SU-DHL-6 (cell line): ENCODE results near the gene TJP2.

ENCODE experiments used
- H2AFZ ChIP-seq: fragments of 200-600 bp; sonication (generic); 2 replicates; pipeline ENCODE4 v1.6.1; 2014; ENCODE audit warnings: low read depth, mild to moderate bottlenecking, moderate library complexity, mixed read lengths, antibody characterized with exemption, low read length; ENCODE audit not compliant: severe bottlenecking
- H3F3A ChIP-seq: fragments of 200-600 bp; shearing (Covaris generic); 2 replicates; pipeline ENCODE4 v1.6.0; 2016; ENCODE audit warnings: antibody characterized with exemption, mild to moderate bottlenecking; ENCODE audit not compliant: insufficient read depth
- H3K27ac ChIP-seq: fragments of 200-600 bp; sonication (generic); 2 replicates; pipeline ENCODE4 v1.5.1; 2016; ENCODE audit warnings: low read depth, mild to moderate bottlenecking, low read length, moderate library complexity, mixed read lengths
- H3K27me3 ChIP-seq: fragments of 200-600 bp; sonication (generic), shearing (Covaris generic); 2 replicates; pipeline ENCODE4 v1.6.0; 2014; ENCODE audit warnings: mild to moderate bottlenecking, low read length
- H3K36me3 ChIP-seq: fragments of 200-600 bp; sonication (generic); 2 replicates; pipeline ENCODE4 v1.6.1; 2014; ENCODE audit warnings: mild to moderate bottlenecking, low read length, mixed read lengths
- H3K4me2 ChIP-seq: fragments of 300-600, 200-600 bp; shearing (Covaris generic), sonication (generic); 2 replicates; pipeline ENCODE4 v1.6.0; 2014; ENCODE audit warnings: low read length, low read depth, mild to moderate bottlenecking; ENCODE audit not compliant: poor library complexity, severe bottlenecking
- H3K4me3 ChIP-seq: fragments of 200-600 bp; sonication (generic); 2 replicates; pipeline ENCODE4 v1.5.1; 2014; ENCODE audit warnings: antibody characterized with exemption, low read length, mild to moderate bottlenecking, mixed read lengths; ENCODE audit not compliant: insufficient read depth, poor library complexity, severe bottlenecking
- H3K79me2 ChIP-seq: fragments of 200-600 bp; sonication (generic); 2 replicates; pipeline ENCODE4 v1.6.1; 2014; ENCODE audit warnings: mild to moderate bottlenecking, low read length, moderate library complexity; ENCODE audit not compliant: insufficient read depth
- H3K9ac ChIP-seq: fragments of 200-600 bp; sonication (generic); 2 replicates; pipeline ENCODE4 v1.7.0; 2014; ENCODE audit warnings: mild to moderate bottlenecking, low read length
- H3K9me2 ChIP-seq: fragments of 200-600 bp; sonication (generic); replicated peaks from 2 replicates; pipeline ENCODE4 v1.6.1; 2014; ENCODE audit warnings: low read length; ENCODE audit not compliant: insufficient read depth
- H3K9me3 ChIP-seq: fragments of 200-600 bp; sonication (generic); 2 replicates; pipeline ENCODE4 v1.6.1; 2014; ENCODE audit warnings: low read length, mixed read lengths; ENCODE audit not compliant: insufficient read depth
- H4K20me1 ChIP-seq: fragments of 200-600 bp; sonication (generic); 2 replicates; pipeline ENCODE4 v1.6.1; 2014; ENCODE audit warnings: low read depth, mild to moderate bottlenecking, antibody characterized with exemption, low read length, moderate library complexity, mixed read lengths
- CTCF ChIP-seq: fragments of 200-600 bp; sonication (generic); IDR thresholded peaks from one replicate; pipeline ENCODE4 v1.5.1; 2017; ENCODE audit warnings: antibody characterized with exemption, mild to moderate bottlenecking, low read length, moderate library complexity; ENCODE audit not compliant: insufficient read depth, poor library complexity, severe bottlenecking
- EZH2phosphoT487 ChIP-seq: fragments of 200-600 bp; sonication (generic), shearing (Covaris generic); conservative IDR thresholded peaks from 2 replicates; pipeline ENCODE4 v1.6.1; 2018; ENCODE audit warnings: mild to moderate bottlenecking, antibody characterized with exemption, low read length, moderate library complexity, mixed read lengths

Gene TJP2

GRCh38 chr9:69199769-69200470 is 25.8 kb downstream of the TJP2 start:
- Histone ChIP-seq H3K4me3 (no peak overlapping the region), H3K9me3 (no peaks in the 10 kb centered on the region), H3K27me3 (no peaks in the 10 kb centered on the region), H3K27ac (no peak overlapping the region), H3F3A (no peaks in the 10 kb centered on the region), H3K9ac (no peak overlapping the region), H4K20me1 (no peaks in the 10 kb centered on the region), H3K36me3 (no peaks in the 10 kb centered on the region), H3K9me2 (no peaks in the 10 kb centered on the region), H3K79me2 (no peaks in the 10 kb centered on the region), H3K4me2 (no peak overlapping the region), H2AFZ (no peak overlapping the region)
- no peak for TF ChIP-seq EZH2phosphoT487
- no peak for TF ChIP-seq CTCF

GRCh38 chr9:69202556-69202955 is 28.5 kb downstream of the TJP2 start:
- Histone ChIP-seq H4K20me1 (no peaks in the 10 kb centered on the region), H3K9me3 (no peaks in the 10 kb centered on the region), H3K27me3 (no peaks in the 10 kb centered on the region), H3K4me3 (no peak overlapping the region), H3F3A (no peaks in the 10 kb centered on the region), H3K4me2 (no peak overlapping the region), H2AFZ (no peak overlapping the region), H3K9ac (no peak overlapping the region), H3K9me2 (no peaks in the 10 kb centered on the region), H3K79me2 (no peaks in the 10 kb centered on the region), H3K36me3 (no peaks in the 10 kb centered on the region), H3K27ac (no peak overlapping the region)
- no peak for TF ChIP-seq CTCF
- TF ChIP-seq EZH2phosphoT487: no peak

GRCh38 chr9:69204326-69204725 is 30.2 kb downstream of the TJP2 start:
- H3K79me2 ChIP-seq: no peaks in the 10 kb centered on the region

More at GRCh38 chr9:69204326-69204725, 30.2 kb downstream of the TJP2 start:
- Histone ChIP-seq H2AFZ (no peak overlapping the region), H4K20me1 (no peaks in the 10 kb centered on the region), H3K9me3 (no peaks in the 10 kb centered on the region), H3F3A (no peaks in the 10 kb centered on the region), H3K27me3 (no peaks in the 10 kb centered on the region), H3K36me3 (no peaks in the 10 kb centered on the region), H3K4me3 (no peak overlapping the region), H3K27ac (no peak overlapping the region), H3K9ac (no peak overlapping the region), H3K9me2 (no peaks in the 10 kb centered on the region), H3K4me2 (no peak overlapping the region)
- TF ChIP-seq CTCF (no peak), EZH2phosphoT487 (no peak)
